ENCODE results near the gene PCAT6. TPM values are rescaled to one million over a fixed set of nuclear protein-coding genes. Genes with fewer than 3 reads are reported as not detected.
A peak's percentile ranks its signal among the peaks of the same experiment; 100 is the strongest.

The PCAT6 gene
- total and polyA plus RNA-seq, 2 donors (not counting 3 experiments of a cell fraction or from before 2014, with no cell fraction given), result 1.7 to 2.4 TPM

GRCh38 chr1:202811296-202812175 lies 782 bp downstream of the PCAT6 start:
- H3K27me3 ChIP-seq (ENCODE audit: control insufficient read depth in 2 of 2, insufficient read depth in 2 of 2, low read length in 2 of 2), result peaks cover 12% of the 10 kb centered on the region in 2 experiments
- DNase-seq (ENCODE audit: low read depth, low spot score), result no peak
- H3K36me3 ChIP-seq (ENCODE audit: control insufficient read depth in 2 of 2, extremely low read depth in 1 of 2, insufficient read depth in 2 of 2, low read length in 2 of 2), result no peaks in the 10 kb centered on the region
- H3K4me3 ChIP-seq (replicated peaks in 1 of 3; ENCODE audit: insufficient read depth in 1 of 3, low read depth in 1 of 3, low read length in 3 of 3), result peak overlapping the region; percentile 58 to 81 (median 60)
- POLR2A ChIA-PET, result interaction anchor here (1.1 kb wide), 1 partner anchor 50 kb away, joined by 3 read pairs; no protein-coding TSS in a partner anchor
- no peaks in the 10 kb centered on the region for H3K9me3 ChIP-seq (replicated peaks; ENCODE audit: control insufficient read depth, insufficient read depth, low read length)
- H2AFZ ChIP-seq (ENCODE audit: low read depth, low read length), result peak overlapping the region; percentile 89
- TF ChIP-seq FOS (IDR thresholded peaks at IDR 0.05; ENCODE audit: borderline replicate concordance, insufficient read depth, low read length) (no peak), EZH2 (IDR thresholded peaks at IDR 0.05; ENCODE audit: borderline replicate concordance, low read depth, low read length, severe bottlenecking) (peak; percentile 37), POLR2AphosphoS5 (IDR thresholded peaks at IDR 0.05; ENCODE audit: insufficient read depth, low read depth, low read length) (no peak)
- dilution Hi-C loops (cut with MboI; ENCODE audit: extremely low pct_ligation_motif_present, low sequenced_read_pairs), result no loop called here
- CTCF ChIA-PET, result interaction anchor here (0.8 kb wide), 1 partner anchor 77 kb away, joined by 3 read pairs; the partner anchor contains the start of gene RABIF
- peak overlapping the region; percentile 94 for H3K4me2 ChIP-seq (ENCODE audit: insufficient read depth, low read length)
- peaks cover 13% of the 10 kb centered on the region for H3K4me1 ChIP-seq (ENCODE audit: control insufficient read depth, extremely low read depth, insufficient read depth, low read length)
- H3K27ac ChIP-seq (ENCODE audit: insufficient read depth, low read depth, low read length), result no peak overlapping the region
- no peak for FAIRE-seq
- H3K9me1 ChIP-seq (replicated peaks; ENCODE audit: control insufficient read depth, extremely low read depth, insufficient read depth, low read length), result no peaks in the 10 kb centered on the region
- peak overlapping the region; percentile 36 for H3K9ac ChIP-seq (replicated peaks; ENCODE audit: extremely low read depth, insufficient read depth, low read length)
- H4K20me1 ChIP-seq (replicated peaks; ENCODE audit: control insufficient read depth, extremely low read depth, insufficient read depth, low read length), result no peaks in the 10 kb centered on the region
- BruUV-seq (replicated peaks), result no TSS peak
- intact Hi-C loops (cut with micrococcal nuclease), result loop anchor here (2.0 kb wide), 1 partner anchor 195 kb away; the partner anchor contains the start of gene TMEM183A
- H3K79me2 ChIP-seq (ENCODE audit: control insufficient read depth, insufficient read depth, low read length), result peaks cover 14% of the 10 kb centered on the region

- DNase-seq (ENCODE audit: low read depth, low spot score) (no peak), FAIRE-seq (no peak)
- BruUV-seq (replicated peaks), result no TSS peak
- no peak overlapping the region for H3K27ac ChIP-seq (ENCODE audit: insufficient read depth, low read depth, low read length)
- intact Hi-C loops (cut with micrococcal nuclease), result no loop called here
- TF ChIP-seq FOS (IDR thresholded peaks at IDR 0.05; ENCODE audit: borderline replicate concordance, insufficient read depth, low read length) (no peak), POLR2A (IDR thresholded peaks at IDR 0.05; ENCODE audit: low read depth, low read length) (no peak), EZH2 (IDR thresholded peaks at IDR 0.05; ENCODE audit: borderline replicate concordance, low read depth, low read length, severe bottlenecking) (no peak), JUN (IDR thresholded peaks at IDR 0.05; ENCODE audit: borderline replicate concordance, insufficient read depth, insufficient read length, low read depth) (no peak), POLR2AphosphoS5 (IDR thresholded peaks at IDR 0.05; ENCODE audit: insufficient read depth, low read depth, low read length) (no peak), MYC (IDR thresholded peaks at IDR 0.05; ENCODE audit: low read depth, low read length) (no peak), GATA2 (IDR thresholded peaks at IDR 0.05; ENCODE audit: insufficient read depth, insufficient read length, low read depth, low read length) (no peak), CTCF (IDR thresholded peaks at IDR 0.05; ENCODE audit: extremely low read depth in 1 of 2, insufficient read depth in 1 of 2, low read depth in 1 of 2, low read length in 2 of 2) (no peak)
- TF ChIP-seq, protein P1, sequence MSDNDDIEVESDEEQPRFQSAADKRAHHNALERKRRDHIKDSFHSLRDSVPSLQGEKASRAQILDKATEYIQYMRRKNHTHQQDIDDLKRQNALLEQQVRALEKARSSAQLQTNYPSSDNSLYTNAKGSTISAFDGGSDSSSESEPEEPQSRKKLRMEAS (IDR thresholded peaks at IDR 0.05; ENCODE audit: insufficient read depth, insufficient read length), result no peak
- no peaks in the 10 kb centered on the region for H3K36me3 ChIP-seq (ENCODE audit: control insufficient read depth in 2 of 2, extremely low read depth in 1 of 2, insufficient read depth in 2 of 2, low read length in 2 of 2)
- no peaks in the 10 kb centered on the region for H3K9me1 ChIP-seq (replicated peaks; ENCODE audit: control insufficient read depth, extremely low read depth, insufficient read depth, low read length)
- H2AFZ ChIP-seq (ENCODE audit: low read depth, low read length), result no peak overlapping the region
- peaks cover 7% of the 10 kb centered on the region for H3K79me2 ChIP-seq (ENCODE audit: control insufficient read depth, insufficient read depth, low read length)
- H3K4me2 ChIP-seq (ENCODE audit: insufficient read depth, low read length), result no peak overlapping the region
- POLR2A ChIA-PET, result no interaction called here
- dilution Hi-C loops (cut with MboI; ENCODE audit: extremely low pct_ligation_motif_present, low sequenced_read_pairs), result no loop called here
- H3K4me3 ChIP-seq (replicated peaks in 1 of 3; ENCODE audit: insufficient read depth in 1 of 3, low read depth in 1 of 3, low read length in 3 of 3), result no peak overlapping the region
- H3K9me3 ChIP-seq (replicated peaks; ENCODE audit: control insufficient read depth, insufficient read depth, low read length), result no peaks in the 10 kb centered on the region
- no peak overlapping the region for H3K9ac ChIP-seq (replicated peaks; ENCODE audit: extremely low read depth, insufficient read depth, low read length)
- peaks cover 11% of the 10 kb centered on the region for H3K4me1 ChIP-seq (ENCODE audit: control insufficient read depth, extremely low read depth, insufficient read depth, low read length)
- no peaks in the 10 kb centered on the region for H4K20me1 ChIP-seq (replicated peaks; ENCODE audit: control insufficient read depth, extremely low read depth, insufficient read depth, low read length)
- peaks cover 12 to 13% of the 10 kb centered on the region in 2 experiments for H3K27me3 ChIP-seq (ENCODE audit: control insufficient read depth in 2 of 2, insufficient read depth in 2 of 2, low read length in 2 of 2)
- CTCF ChIA-PET, result interaction anchor here (0.8 to 1.2 kb wide), 3 partner anchors 33 to 76 kb away, joined by 3 read pairs; partner anchors contain the start of gene RABIF
Measured at GRCh38 chr1:202812176-202813026, 1.6 kb downstream of the PCAT6 start.
